Kidney glomerular epithelial cell (primary cell): ENCODE measurements around the gene ZNF169.
"Not testable (repeated sequence)": the region's sequence is repeated elsewhere in the genome, so short reads cannot be mapped to it uniquely, and the experiment has no call there.

Experiments
- DNase-seq: peaks from one replicate; lab custom pipeline; 2025; lab: John Stamatoyannopoulos, UW

ZNF169 gene

DNA sequence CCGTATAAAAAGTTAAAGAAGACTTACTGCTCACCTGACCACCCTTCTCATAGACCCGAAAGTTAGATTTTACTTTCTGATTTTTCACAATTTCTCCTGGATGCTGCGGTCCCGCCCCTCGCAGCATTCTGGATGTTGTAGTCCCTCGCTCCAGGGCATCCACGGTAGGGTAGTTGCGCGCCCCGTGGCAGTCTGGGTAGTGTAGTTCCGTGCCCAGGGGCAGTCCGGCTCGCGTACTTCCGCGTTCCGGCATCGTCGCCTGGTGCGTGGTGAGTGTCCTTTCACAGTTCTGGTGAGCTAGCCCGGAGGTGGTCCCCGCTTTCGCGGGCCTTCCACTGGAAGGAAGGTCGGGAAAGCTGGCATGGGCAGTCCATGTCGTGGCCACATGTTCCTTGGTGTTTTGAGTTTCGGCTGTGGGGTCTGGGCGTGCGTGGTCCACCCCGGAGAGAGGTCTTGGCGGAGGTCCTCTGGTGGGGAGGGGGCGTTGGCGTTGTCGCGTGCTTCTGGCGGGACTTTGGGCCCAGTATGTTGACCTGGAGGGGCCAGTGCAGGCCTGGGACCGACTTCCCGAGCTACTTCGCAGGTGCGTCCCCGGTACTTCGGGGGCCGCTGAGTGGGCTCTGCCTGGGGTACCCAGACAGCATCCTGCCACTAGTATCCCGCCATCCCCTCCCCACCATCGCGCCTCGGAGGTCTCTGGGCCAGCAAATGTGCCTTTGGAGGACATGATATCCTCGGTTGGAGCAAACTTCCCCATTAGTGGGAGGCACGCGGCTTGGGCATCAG, at the start of gene ZNF169:
Gene ZNF169, plus strand, starts transcription at position 222 of the 786 bp plus-strand sequence. CDS start 19,515 bp downstream, outside the sequence.
- peak; percentile 83 for DNase-seq

DNA sequence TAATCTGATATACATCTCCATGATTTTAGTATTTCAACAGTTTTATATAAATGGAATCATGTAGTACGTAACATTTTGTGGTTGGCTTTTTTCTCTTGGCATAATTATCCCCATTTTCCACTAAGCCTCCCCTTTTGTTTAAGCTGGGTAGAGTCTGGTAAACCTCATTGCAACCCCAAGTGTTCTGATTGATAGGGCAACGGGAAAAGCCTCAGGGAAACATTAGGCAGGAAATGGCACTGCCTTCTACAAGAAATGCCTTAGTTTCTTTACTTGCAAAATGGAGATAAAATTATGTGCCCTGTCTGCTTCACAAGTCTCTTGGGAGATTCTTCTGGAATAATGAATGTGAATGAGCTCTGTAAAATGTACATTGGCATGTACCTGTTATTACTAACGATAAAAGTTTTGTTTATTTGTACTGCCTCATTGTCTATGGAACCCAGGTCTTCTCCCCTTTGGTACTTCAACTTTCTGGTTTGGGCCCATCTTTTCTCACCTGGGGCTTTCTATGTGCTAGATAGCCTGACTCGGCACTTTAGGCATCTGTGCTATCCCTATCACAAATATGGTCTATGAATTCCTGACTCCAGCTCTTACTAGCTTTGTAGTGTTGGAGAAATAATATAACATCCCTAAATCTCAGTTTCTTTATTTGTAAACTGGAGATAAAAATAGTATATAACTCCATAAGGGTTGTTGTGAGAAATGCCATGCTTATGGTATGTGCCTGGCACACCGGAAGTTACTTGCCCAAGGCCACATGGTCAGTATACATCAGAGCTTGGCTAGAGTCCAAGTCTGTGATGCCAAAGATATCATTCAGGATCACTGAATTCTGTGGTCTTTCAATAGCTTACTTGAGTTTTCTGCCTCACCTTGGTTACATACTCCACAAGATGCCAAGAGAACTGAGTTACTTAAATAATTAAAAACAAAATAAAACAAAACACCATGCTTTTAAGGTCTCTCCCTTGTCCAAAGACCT, 48.2 kb upstream of the ZNF169 start:
- DNase-seq: no peak

DNA sequence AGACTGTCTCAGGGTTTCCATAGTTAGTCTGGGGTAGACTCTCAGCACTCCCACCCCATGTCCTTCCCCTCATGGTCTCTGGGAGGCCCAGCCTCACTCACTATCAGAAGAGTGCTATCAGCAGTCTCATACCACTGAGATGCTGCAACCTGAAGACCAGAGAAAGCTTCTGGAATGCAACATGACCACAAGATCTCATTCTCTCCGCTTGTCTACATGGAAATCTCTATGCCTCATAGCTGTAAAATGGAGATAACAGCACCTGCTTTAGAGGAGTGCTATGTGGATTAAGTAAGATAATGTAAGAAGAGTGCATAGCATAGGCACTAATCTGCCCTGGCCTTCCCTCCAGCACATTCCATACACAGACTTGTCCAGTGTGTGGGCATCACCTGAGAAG, 47.0 kb upstream of the ZNF169 start:
- DNase-seq: no peak

DNA sequence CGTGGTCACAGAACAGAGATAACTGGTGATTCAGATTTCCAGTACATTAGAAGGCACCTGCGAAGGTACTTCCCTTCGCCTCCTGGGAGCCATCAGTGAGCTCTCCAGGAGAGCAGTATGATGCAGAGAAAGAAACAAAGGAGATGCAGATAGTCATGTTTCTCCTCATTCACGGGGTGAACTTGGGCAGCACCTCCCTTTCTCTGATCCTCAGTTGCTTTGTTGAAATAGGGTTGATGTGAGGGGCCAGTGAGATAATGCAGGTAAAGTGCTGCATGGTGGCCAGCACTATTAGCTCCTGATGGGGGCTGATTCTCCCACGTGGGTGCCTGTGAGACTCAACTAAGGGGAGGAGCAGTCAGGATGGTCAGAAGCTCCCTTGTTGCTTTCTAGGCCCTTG, 46.6 kb upstream of the ZNF169 start:
- DNase-seq: no peak

DNA sequence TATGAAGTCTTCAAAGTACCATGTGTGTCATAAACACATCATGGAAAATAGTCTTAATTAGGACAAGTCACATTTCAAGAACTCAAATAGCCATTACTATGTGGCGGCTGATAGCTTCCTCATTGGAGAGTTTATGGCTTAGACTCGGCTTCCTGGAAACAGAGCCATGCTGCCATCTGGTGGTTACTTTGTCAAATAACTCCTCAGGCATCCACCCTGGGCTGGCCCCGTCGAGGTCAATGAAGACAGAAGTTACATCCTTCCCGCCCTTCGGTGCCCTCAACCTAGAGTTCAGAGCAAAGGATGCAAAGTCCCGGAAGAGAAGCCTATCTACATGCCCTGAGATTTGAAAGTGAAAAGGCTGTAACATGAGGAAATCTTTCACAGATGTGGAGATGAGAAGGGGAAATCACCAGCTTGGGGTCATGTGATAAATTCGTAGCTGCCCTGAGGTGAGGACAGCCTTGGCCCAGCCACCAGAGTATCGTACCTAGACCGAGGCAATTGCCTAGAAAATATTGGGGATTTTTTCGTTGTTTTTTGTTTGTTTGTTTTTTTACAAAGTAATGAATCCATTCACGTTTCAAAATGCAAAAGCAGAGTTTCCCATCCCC, 45.5 kb upstream of the ZNF169 start:
- peak; percentile 78 for DNase-seq

DNA sequence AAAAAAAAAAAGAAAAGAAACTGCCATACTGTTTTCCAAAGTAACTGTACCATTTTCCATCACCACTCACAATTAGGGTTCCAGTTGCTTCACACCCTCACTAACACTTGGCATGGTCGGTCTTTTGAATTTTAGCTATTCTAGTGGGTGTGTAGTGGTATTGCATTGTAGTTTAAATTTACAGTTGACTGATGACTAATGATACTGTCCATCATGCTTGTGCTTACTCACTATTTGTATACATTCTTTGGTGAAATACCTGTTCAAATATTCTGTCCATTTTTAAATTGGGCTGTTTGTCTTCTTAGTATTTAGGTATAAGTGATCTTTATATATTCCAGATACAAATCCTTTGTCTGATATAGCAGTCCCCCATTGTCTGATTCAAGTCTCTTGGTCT, 36.2 kb upstream of the ZNF169 start:
- DNase-seq: no peak

DNA sequence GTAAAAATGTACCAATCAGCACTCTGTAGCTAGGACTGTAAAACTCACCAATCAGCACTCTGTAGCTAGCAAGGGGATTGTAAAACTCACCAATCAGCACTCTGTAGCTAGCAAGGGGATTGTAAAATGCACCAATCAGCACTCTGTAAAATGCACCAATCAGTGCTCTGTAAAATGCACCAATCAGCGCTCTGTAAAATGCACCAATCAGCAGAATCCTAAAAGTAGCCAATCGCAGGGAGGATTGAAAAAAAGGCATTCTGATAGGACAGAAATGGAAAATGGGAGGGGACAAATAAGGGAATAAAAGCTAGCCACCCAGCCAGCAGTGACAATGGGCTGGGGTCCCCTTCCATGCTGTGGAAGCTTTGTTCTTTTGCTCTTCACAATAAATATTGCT, 33.7 kb upstream of the ZNF169 start:
- not testable (repeated sequence) for DNase-seq

DNA sequence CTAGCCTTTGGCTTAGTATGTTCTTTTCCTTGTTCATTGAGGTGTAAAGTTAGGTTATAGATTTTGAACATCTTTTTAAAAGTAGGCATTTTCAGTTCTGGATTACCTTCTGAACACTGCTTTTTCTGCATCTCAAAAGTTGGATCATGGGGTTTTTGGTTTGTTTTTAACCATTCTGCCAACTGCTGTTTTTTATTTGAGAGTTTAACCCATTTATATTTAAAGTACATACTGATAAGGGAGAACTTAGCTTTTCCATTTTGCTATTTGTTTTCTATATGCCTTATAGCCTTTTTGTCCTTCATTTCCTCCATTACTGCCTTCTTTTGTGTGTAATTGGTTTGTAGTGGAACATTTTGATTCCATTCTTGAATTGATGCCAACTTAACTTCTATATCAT, 30.5 kb upstream of the ZNF169 start:
- DNase-seq: no peak

DNA sequence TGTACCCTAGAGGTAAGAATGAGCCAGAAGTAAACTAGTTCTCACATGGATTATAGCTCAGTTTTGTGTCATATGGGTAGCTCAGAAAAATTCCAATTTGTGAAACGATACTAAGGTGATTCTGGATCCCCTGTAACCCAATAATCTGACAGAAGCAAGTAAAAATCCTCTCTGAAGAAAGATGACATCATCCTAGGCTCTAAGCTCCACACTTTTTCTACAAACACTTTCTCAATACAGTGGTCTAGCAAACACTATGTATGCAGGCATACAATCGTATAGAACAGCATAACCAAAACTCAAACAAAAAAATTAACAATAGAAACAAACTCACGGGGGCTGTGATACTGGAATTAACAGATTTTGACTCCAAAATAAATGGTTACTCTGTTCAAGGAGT, 26.7 kb upstream of the ZNF169 start:
- DNase-seq: no peak

DNA sequence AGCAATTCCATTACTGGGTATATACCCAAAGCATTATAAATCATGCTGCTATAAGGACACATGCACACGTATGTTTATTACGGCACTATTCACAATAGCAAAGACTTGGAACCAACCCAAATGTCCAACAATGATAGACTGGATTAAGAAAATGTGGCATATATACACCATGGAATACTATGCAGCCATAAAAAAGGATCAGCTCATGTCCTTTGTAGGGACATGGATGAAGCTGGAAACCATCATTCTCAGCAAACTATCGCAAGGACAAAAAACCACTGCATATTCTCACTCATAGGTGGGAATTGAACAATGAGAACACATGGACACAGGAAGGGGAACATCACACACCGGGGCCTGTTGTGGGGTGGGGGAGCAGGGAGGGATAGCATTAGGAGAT, 18.0 kb upstream of the ZNF169 start:
- DNase-seq: not testable (repeated sequence)

DNA sequence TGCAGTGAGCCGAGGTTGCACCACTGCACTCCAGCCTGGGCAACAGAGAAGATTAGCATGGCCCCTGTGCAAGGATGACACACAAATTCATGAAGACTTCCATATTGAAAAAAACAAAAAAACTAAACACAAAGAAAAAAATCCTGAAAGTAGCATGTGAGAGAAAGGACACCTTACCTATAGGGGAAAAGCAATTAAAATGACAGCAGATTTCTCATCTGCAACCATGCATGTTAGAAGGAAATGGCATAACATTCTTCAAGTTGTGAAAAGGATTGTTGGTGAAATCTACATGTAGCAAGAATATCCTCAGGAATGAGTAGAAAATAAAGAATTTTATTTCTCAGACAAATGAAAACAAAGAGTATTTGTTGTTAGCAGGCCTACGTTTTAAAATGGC, 13.4 kb upstream of the ZNF169 start:
- no peak for DNase-seq

DNA sequence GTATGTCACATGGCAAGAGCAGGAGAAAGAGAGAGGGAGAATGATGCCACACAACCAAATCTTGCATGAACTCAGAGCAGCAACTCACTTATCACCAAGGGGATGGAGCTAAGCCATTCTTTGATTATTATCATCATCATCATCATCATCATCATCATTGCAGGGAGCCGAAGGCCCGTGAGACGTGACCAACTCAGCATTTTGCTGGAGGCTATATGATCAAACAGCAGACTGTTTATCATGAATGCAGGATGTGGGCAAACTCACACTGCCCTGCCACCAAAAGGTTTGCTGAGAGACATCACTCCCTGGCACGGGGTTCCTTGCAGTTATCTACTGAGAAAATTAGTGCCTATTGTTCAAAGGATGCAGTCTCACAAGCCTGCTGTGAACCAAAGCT, 8.6 kb upstream of the ZNF169 start:
- DNase-seq: no peak

DNA sequence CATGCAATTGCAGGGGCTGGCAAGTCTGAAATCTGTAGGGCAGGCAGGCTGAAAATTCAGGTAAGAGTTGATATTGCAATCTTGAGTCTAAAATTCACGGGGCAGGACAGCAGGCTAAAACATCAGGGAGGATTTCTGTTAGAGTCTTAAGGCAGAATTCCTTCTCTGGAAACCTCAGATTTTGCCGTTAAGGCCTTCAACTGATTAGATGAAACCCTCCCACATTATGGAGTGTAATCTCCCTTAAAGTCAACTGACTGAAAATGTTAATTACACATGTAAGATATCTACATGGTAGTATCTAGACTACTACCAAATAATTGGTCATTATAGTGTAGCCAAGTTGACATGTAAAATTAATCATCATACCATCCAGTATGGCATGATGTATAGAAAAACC, 3.1 kb upstream of the ZNF169 start:
- DNase-seq: no peak

DNA sequence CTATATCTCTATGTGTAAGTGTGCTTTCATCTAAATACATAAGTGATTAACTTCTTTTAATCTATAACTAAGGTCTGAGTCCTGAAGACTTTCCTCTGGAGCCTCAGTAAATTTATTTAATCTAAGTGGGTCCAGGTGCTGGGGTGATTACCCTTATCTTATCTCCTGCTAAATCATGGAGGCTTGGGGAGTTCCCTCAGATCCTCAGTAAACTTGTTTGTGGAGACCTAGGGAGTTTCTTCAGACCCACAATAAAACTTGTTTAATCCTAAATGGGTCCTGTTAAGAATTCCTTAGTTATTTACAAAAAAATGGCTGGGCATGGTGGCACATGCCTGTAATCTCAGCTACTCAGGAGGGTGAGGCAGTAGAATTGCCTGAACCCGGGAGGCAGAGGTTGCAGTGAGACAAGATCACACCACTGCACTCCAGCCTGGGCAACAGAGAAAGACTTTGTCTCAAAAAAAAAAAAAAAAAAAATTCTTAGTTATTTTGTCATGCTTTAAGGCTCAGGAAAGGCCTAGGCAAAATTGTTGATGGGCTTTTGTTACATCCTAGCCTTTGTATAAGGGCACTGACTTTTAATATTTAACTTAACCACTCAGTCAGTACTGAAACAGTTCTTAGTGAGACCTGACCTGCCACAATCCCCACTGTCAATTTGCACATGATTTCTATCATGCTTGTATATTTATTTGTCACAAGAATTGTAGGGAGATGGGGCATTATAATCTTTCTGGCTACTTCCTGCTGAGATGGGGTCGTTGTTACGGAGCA, 6.7 kb downstream of the ZNF169 start:
- DNase-seq: not testable (repeated sequence)

DNA sequence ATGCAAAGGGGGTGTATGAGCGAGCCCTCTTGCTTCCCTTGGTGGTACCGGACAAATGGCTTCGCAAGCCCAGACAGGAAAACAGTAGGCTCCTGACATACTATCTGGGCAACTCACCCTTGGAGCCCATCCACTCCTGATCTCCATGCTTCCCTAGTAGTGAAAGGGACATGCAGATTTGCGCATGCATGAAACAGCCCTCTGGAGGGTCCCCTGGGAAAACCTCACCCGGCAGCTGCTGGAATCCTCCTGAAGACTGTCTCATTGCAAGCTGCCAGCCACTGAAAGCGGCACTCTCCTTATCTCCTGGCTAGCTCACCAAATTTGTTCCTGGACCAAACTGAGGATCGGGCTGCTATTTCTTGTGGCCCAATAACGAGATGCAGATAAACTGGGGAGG, 10.2 kb downstream of the ZNF169 start:
- no peak for DNase-seq

DNA sequence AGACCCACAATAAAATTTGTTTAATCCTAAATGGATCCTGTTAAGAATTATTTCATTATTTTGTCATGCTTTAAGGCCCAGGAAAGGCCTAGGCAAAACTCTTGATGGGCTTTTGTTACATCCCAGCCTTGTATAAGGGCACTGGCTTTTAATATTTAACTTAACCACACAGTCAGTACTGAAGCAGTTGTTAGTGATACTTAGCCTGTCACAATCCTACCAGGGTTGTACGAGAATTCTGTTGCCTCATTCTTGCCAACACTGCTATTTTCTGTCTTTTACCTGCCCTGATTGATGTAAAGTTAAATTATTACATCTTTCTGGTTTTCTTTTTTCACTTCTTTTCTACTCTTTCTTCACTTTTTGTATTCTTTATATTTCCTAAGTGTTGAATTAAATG, 10.9 kb downstream of the ZNF169 start:
- DNase-seq: no peak

DNA sequence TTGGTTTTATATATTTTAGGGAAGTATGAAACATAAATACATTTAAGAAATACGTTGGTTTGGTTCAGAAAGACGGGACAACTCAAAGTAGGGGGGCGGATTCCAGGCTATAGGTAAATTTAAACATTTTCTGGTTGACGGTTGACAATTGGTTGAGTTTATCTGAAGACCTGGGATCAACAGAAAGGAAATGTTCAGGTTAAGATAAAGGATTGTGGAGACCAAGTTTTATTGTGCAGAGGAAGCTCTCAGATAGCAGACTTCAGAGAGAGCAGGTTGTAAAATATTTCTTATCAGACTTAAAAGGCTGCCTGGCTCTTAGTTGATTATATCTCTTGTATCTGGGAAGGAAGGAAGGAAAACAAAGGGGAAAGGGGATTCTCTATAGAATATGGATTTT, 17.9 kb downstream of the ZNF169 start:
- not testable (repeated sequence) for DNase-seq

DNA sequence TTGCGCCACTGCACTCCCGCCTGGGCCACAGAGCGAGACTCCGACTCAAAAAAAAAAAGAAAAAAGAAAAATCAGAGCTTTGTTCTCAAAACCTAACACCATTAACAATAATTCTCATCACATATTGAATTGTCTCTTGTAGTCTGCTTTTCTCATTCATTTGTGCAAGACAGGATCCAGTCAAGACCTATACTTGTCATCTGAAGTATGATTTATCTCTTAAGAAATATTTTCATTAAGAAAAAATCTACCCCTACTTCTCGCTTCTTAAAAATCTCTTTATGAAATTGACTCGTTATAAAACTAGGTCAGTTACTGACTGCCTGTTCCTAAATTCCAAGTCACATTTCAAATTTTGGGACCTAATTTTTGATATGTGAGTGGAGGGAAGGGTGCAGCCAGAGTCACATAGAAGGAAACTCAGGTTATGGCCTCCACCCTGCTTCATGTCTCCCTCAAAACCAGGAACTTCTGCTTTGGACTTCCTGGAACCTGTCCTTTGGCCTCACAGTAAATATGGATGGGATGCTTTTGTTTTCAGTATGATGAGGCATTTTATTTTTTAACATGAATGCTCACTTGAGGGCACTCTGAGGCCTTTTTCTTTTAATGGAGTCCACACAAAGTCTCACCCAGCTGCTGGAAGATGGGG, 18.9 kb downstream of the ZNF169 start:
- no peak for DNase-seq

DNA sequence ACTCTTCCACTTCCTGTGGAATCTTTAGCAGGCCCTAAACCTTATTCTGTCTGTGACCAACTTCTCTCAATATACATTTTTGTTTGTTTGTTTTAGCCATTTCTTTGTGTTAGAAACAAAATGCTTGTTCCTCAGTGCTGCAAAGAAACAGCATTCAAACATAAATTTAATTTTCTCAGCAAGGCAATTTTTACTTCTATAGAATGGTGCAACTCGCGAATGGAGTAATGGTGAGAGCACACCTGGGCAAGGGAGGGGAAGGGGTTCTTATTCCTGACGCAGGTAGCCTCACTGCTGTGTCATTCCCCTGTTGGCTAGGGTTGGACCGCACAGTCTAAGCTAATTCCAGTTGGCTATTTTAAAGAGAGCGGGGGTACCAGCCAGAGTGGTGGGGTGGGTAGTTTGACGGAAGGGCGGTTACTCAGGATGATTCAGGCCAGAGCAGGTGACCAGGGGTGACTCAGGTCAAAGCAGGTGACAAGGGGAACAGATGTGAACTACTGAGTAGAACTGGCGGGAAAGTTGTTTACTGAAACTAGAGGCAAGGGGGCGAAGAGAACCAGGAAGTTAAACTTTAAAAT, 21.4 kb downstream of the ZNF169 start:
- no peak for DNase-seq

DNA sequence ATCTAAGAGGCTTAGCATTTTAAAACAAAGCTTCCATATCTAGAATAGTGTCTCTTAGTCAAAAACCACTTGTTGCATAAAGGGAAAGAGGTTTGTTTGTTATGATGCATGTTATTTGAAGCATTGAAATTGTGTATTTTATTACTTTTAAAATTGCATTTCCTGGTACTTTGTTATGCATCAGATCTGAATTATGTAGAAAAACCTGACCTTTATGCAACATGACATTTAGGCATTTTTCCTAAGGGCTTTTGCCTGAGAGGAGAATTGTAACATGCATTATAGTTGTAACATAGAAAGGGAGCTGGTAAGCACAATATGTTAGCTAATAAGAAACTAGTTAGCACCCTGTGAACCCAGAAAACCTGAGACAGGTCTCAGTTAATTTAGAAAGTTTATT, 22.0 kb downstream of the ZNF169 start:
- no peak for DNase-seq

DNA sequence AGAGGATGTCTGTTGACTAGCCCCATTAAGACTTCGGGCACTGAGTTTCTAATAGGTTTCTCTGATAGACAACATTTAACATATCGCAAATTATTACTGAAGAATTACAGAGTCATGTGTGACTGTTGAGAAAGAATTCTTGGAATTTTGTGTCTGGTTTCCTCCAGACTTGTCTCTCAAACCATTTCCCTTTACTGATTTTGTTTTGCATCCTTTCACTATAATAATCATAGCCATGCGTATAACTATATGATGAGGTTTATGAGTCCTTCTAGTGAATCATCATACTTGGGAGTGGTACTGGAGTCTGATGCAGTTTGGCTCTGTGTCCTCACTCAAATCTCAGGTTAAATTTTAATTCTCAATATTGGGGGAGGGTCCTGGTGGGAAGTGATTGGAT, 27.0 kb downstream of the ZNF169 start:
- no peak for DNase-seq
